ENCODE measurements around the gene SRC. TPM values are rescaled to one million over a fixed set of nuclear protein-coding genes. Genes with fewer than 3 reads are reported as not detected.

The SRC gene
- total RNA-seq, 2 donors from 2014 or later, result 25.9 to 35.3 TPM

DNA sequence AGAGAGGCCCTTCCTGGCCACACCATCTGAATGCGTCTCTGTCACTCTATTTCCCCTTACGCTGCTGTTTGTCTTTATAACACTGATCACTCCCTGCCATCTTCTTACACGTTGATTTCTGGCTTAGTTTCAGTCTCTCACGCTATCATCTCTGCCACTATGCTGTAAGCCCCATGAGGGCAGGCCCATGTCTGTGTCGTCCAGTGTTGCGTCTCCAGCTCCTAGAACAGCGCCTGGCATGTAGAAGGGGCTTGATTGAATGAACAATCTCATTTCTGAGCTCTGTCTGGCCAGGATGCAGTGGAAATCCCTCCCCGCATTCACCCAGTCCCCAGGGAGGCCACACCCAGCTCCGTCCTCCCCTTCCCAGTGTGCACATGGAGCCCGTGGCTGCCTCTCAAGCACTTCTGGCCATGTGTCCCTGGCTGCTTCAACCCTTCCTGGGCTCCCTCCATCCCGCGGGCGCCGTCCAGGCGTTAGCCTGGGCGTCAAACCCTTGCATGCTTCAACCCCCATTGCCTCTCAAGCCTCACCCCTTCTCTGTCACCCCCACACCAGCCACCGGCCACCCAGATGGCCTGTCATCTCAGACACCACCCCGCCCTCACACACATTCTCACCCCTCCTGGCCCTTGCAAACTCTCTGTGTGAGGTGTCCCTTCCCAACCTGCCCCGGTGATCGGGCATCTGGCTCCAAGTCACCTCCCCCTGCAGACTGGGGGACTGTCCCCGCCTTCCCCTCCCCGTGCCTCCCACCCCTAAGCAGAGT lies 71.1 kb downstream of the SRC start:
- 73 to 83% methylated on average over 20 to 22 of the region's 22 CpGs for WGBS, 2 donors
- H3K4me1 ChIP-seq, result no peaks in the 10 kb centered on the region
- no peaks in the 10 kb centered on the region for H3K9me3 ChIP-seq
- H3K4me3 ChIP-seq, result no peak overlapping the region
- H3K27me3 ChIP-seq, result peaks cover 0 to 6% of the 10 kb centered on the region in 2 donors
- ATAC-seq (no peak), DNase-seq (no peak)
- TF ChIP-seq POLR2A (IDR thresholded peaks at IDR 0.05), result no peak
- TF ChIP-seq, protein P1, sequence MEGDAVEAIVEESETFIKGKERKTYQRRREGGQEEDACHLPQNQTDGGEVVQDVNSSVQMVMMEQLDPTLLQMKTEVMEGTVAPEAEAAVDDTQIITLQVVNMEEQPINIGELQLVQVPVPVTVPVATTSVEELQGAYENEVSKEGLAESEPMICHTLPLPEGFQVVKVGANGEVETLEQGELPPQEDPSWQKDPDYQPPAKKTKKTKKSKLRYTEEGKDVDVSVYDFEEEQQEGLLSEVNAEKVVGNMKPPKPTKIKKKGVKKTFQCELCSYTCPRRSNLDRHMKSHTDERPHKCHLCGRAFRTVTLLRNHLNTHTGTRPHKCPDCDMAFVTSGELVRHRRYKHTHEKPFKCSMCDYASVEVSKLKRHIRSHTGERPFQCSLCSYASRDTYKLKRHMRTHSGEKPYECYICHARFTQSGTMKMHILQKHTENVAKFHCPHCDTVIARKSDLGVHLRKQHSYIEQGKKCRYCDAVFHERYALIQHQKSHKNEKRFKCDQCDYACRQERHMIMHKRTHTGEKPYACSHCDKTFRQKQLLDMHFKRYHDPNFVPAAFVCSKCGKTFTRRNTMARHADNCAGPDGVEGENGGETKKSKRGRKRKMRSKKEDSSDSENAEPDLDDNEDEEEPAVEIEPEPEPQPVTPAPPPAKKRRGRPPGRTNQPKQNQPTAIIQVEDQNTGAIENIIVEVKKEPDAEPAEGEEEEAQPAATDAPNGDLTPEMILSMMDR (IDR thresholded peaks at IDR 0.05), result no peak
- H3K36me3 ChIP-seq (replicated peaks in 1 of 2; ENCODE audit: insufficient read depth in 1 of 2, low read depth in 2 of 2), result no peaks in the 10 kb centered on the region
- intact Hi-C loops (cut with DNase I), result no loop called here
- no peak overlapping the region for H3K27ac ChIP-seq

DNA sequence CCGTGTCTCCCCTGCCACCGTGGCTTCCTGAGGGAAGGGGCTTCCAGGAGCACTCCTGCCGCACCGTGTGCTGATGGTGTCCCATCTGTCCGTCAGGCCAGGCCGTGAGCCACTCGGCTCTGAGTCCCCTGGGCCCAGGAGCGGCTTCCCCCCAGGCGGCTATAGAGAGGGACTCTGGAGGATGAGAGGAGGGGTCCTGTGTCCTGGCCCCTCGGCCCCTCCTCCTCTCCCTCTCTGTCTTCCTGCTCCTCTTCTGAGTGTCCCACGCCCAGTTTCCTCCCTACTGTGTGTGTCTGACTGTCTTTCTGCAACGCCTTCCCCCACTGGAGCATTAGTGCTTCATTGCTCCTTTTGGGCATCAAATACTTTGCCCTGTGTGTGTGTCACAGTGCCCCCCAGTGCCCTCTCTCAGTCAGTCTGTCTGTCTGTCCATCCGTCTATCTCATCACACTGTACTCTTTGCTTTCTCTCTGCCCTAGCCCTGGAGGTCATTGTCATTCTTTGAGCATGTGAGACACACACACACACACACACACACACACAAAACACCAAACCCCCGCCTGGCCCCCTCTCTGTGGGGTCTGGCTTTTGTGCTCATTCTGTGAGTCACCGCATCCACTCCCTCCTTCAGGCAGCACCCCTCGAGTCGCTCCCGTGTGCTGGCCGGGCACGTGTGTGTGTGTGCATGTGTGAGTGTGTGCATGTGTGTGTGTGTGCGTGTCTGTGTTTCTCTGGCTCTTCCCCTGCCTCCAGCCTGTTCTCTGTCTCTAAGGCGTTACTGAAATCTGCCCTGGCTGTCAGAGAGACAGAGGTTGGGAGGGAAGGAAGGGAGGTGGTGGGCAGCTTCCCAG lies 71.9 kb downstream of the SRC start:
- H3K4me3 ChIP-seq, result no peak overlapping the region
- 47 to 52% methylated on average over 21 to 22 of the region's 22 CpGs for WGBS, 2 donors
- intact Hi-C loops (cut with DNase I), result no loop called here
- ATAC-seq, result no peak
- H3K9me3 ChIP-seq, result no peaks in the 10 kb centered on the region
- H3K4me1 ChIP-seq, result no peaks in the 10 kb centered on the region
- no peak for TF ChIP-seq POLR2A (IDR thresholded peaks at IDR 0.05)
- TF ChIP-seq, protein P1 (IDR thresholded peaks at IDR 0.05), result no peak
- H3K36me3 ChIP-seq (replicated peaks in 1 of 2; ENCODE audit: insufficient read depth in 1 of 2, low read depth in 2 of 2), result no peaks in the 10 kb centered on the region
- no peak overlapping the region for H3K27ac ChIP-seq
- DNase-seq, result no peak
- H3K27me3 ChIP-seq, result peaks cover 0 to 6% of the 10 kb centered on the region in 2 donors

DNA sequence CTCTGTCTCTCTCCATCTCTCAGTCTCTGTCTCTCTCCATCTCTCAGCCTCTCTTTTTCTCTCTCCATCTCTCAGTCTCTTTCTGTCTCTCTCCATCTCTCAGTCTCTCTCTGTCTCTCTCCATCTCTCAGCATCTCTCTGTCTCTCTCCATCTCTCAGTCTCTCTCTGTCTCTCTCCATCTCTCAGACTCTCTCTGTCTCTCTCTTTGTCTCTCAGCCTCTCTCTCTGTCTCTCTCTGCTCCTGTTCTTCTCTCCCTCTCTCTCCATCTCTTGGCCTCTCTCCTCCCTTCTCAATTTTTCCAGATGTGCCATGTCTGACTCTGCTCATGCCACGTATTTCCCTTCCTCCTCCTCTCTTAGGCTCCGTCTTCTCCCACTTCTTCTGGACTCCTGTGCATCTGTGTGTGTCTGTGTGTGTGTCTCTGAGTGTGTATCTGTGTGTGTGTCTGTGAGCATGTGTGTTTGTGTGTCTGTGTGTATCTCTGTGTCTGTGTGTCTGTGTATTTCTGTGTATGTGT lies 72.7 kb downstream of the SRC start:
- H3K27me3 ChIP-seq, result peaks cover 0 to 6% of the 10 kb centered on the region in 2 donors
- ATAC-seq (no peak), DNase-seq (no peak)
- H3K27ac ChIP-seq, result no peak overlapping the region
- H3K9me3 ChIP-seq, result no peaks in the 10 kb centered on the region
- no peaks in the 10 kb centered on the region for H3K36me3 ChIP-seq (replicated peaks in 1 of 2; ENCODE audit: insufficient read depth in 1 of 2, low read depth in 2 of 2)
- WGBS, 2 donors, result 23 to 29% methylated on average over 2 of the region's 2 CpGs
- intact Hi-C loops (cut with DNase I), result no loop called here
- TF ChIP-seq POLR2A (IDR thresholded peaks at IDR 0.05), result no peak
- TF ChIP-seq, protein P1 (IDR thresholded peaks at IDR 0.05), result no peak
- H3K4me3 ChIP-seq, result no peak overlapping the region
- no peaks in the 10 kb centered on the region for H3K4me1 ChIP-seq

DNA sequence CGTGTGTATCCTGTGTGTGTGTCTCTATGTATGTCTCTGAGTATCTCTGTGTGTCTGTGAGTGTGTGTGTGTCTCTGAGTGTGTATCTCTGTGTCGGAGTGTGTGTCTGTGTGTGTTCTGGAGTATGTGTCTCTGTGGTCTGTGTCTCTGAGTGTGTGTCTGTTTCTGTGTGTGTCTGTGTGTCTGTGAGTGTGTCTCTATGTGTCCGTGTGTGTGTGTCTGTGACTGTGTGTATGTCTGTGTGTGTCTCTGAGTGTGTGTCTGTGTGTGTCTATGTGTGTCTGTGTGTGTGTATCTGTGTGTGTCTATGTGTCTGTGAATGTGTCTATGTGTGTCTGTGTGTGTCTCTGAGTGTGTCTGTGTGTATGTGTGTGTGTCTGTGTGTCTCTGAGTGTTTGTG lies 73.4 kb downstream of the SRC start:
- Histone ChIP-seq H3K9me3 (no peaks in the 10 kb centered on the region), H3K4me3 (no peak overlapping the region), H3K4me1 (no peaks in the 10 kb centered on the region), H3K27ac (no peak overlapping the region), H3K36me3 (replicated peaks in 1 of 2; ENCODE audit: insufficient read depth in 1 of 2, low read depth in 2 of 2) (no peaks in the 10 kb centered on the region), H3K27me3 (peaks cover 0 to 6% of the 10 kb centered on the region in 2 donors)
- TF ChIP-seq, protein P1 (IDR thresholded peaks at IDR 0.05), result no peak
- TF ChIP-seq POLR2A (IDR thresholded peaks at IDR 0.05), result no peak
- WGBS, 2 donors, result 70% methylated on average over 3 of the region's 3 CpGs
- intact Hi-C loops (cut with DNase I), result no loop called here
- no peak for ATAC-seq
- no peak for DNase-seq

Data from body of pancreas (tissue), 4 donors.